ACC112 (cell line): Measurements from ENCODE around the gene CHPT1.
"Not testable (repeated sequence)": the region's sequence is repeated elsewhere in the genome, so short reads cannot be mapped to it uniquely, and the experiment has no call there.

Source experiments
- H2AFZ ChIP-seq: fragments of 200-600 bp; sonication (generic); one replicate; pipeline ENCODE4 v1.6.0; 2017; ENCODE audit warnings: antibody characterized with exemption, low read length; ENCODE audit not compliant: unreplicated experiment
- H3K27ac ChIP-seq: fragments of 200-600 bp; sonication (generic); 2 replicates; pipeline ENCODE4 v1.5.1; 2014; ENCODE audit warnings: low read depth, mild to moderate bottlenecking, antibody characterized with exemption, low read length, moderate library complexity
- H3K27me3 ChIP-seq: fragments of 200-600 bp; sonication (generic); 2 replicates; pipeline ENCODE4 v1.6.1; 2014; ENCODE audit warnings: mild to moderate bottlenecking, antibody characterized with exemption, low read length, moderate library complexity, mixed read lengths; ENCODE audit not compliant: insufficient read depth
- H3K36me3 ChIP-seq: fragments of 200-600 bp; sonication (generic); 2 replicates; pipeline ENCODE4 v1.6.1; 2016; ENCODE audit warnings: mild to moderate bottlenecking, antibody characterized with exemption, low read length, moderate library complexity, mixed read lengths; ENCODE audit not compliant: insufficient read depth
- H3K4me1 ChIP-seq: fragments of 200-600 bp; sonication (generic); one replicate; pipeline ENCODE4 v1.6.1; 2016; ENCODE audit warnings: low read length, mixed read lengths; ENCODE audit not compliant: insufficient read depth, unreplicated experiment, control insufficient read depth
- H3K4me3 ChIP-seq: fragments of 200-600 bp; sonication (generic); 2 replicates; pipeline ENCODE4 v1.5.1; 2014; ENCODE audit warnings: mild to moderate bottlenecking, low read depth, low read length
- H3K79me2 ChIP-seq: fragments of 200-600 bp; sonication (generic); one replicate; pipeline ENCODE4 v1.6.0; 2016; ENCODE audit warnings: low read length; ENCODE audit not compliant: control insufficient read depth, unreplicated experiment, insufficient read depth

CHPT1 gene

DNA sequence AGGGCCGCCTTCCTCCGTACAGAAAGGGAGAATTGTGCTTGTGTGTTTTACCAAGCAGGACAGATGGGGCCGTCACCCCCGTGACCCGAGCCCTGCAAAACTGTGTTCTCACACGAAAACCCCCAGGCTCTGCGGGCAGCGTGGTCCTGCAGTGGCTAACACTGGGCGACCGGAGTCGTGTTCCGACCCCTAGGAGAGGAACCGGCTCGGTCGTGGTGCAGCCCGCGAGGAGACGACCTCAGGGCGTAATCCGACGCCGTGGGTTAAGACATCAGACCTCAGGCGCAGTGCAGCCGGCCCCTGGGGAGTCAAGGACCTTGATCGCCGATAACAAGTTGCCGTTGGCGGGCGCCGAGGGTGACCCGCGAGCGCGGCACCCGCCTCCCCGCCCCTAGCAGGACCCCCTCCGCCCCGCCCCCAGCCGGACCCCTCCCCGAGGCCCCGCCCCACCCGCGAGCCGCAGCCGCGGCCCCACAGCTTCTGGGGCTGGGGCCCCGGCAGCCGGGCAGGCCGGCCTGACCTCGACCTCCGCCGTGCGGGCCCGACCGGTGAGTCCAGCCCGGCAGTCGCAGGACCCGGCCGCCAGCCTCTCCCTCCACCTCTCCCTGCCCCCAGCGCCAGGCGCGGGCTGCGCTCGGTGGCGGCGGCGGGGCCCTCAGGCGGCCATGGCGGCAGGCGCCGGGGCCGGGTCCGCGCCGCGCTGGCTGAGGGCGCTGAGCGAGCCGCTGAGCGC lies at the start of gene CHPT1:
Gene CHPT1, plus strand, starts transcription at position 444 of the 733 bp plus-strand sequence. Its CDS starts 222 bp downstream, at position 666.
- peak within 1 kb of the TSS; percentile 17; the same call in 1 of the 2 replicates for H3K27ac ChIP-seq
- peaks cover 4% of the 10 kb centered on the region for H3K4me1 ChIP-seq
- peak within 1 kb of the TSS; percentile 97 for H2AFZ ChIP-seq
- H3K36me3 ChIP-seq = no peaks in the 10 kb centered on the region
- no peaks in the 10 kb centered on the region for H3K27me3 ChIP-seq
- peak within 1 kb of the TSS; percentile 92 for H3K4me3 ChIP-seq
- H3K79me2 ChIP-seq = peaks cover 32% of the 10 kb centered on the region

DNA sequence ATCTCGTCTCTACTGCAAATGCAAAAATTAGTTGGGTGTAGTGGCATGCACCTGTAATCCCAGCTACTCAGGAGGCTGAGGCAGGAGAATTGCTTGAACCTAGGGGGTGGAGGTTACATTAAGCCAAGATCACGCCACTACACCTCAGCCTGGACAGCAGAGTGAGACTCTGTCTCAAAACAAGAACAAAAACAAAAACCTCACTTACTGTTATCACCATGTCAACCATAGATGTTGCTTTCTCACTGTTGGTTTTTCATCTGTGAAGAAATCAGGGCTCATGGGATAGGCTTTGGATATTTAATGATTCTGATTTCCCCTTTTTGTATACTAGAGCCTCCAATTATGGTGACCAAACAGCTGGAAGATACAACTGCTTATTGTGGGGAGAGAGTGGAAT lies 49.7 kb upstream of the CHPT1 start:
- H2AFZ ChIP-seq = no peak overlapping the region
- no peaks in the 10 kb centered on the region for H3K36me3 ChIP-seq
- H3K4me3 ChIP-seq = no peak overlapping the region
- H3K27ac ChIP-seq = no peak overlapping the region
- no peaks in the 10 kb centered on the region for H3K79me2 ChIP-seq
- no peaks in the 10 kb centered on the region for H3K4me1 ChIP-seq
- peaks cover 28% of the 10 kb centered on the region for H3K27me3 ChIP-seq

DNA sequence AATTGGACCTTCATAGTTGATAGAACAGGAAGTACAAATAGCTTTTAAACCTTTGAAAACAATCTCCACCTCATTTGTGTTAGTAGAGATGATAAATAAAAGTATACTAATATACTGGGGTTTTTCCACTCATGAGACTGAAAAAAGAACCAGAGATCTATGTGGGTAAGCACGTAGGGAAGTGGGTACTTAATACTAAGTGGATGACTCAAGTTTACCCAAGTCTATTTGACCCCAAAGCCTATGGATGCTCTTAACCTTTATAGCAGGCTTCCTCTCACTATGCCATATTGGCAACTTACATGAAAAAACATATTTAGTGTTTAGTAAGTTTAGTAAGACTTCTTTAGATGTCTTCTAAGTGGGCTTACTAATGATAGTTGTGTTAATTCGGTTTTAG lies 49.2 kb upstream of the CHPT1 start:
- H3K27me3 ChIP-seq = peaks cover 25% of the 10 kb centered on the region
- no peak overlapping the region for H3K27ac ChIP-seq
- H2AFZ ChIP-seq = no peak overlapping the region
- H3K4me3 ChIP-seq = no peak overlapping the region
- no peaks in the 10 kb centered on the region for H3K4me1 ChIP-seq
- H3K79me2 ChIP-seq = no peaks in the 10 kb centered on the region
- no peaks in the 10 kb centered on the region for H3K36me3 ChIP-seq

DNA sequence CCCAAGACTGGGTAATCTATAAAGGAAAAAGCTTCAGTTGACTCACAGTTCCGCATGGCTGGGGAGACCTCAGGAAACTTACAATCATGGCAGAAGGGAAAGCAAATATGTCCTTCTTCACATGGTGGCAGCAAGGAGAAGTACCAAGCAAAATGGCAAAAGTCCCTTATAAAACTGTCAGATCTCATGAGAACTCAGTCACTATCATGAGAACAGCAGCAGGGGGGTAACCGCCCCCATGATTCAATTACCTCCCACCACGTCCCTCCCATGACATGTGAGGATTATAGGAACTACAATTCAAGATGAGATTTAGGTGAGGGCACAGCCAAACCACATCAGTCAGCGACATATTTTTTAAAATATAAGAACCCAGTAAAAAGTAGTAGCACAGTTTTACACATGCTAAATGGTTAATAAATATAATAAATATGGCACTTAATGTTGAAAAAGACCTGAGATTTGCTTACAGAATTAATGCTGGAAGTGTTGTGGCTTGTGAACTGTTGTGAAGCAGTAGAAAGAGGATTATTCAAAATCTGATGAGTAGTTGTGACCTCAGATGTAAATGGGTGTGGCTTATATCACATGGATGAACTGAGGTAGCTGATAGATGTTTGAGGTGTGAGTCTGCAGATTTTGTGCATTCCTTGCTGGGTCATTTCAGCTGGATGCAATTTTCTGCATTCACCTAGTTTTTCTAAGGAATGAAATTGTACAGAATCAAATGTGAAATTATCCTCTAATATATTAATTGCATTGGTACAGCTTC lies 46.9 kb upstream of the CHPT1 start:
- H3K79me2 ChIP-seq = no peaks in the 10 kb centered on the region
- H3K27ac ChIP-seq = no peak overlapping the region
- no peak overlapping the region for H3K4me3 ChIP-seq
- H3K4me1 ChIP-seq = no peaks in the 10 kb centered on the region
- H3K27me3 ChIP-seq = peaks cover 26% of the 10 kb centered on the region
- H3K36me3 ChIP-seq = no peaks in the 10 kb centered on the region
- no peak overlapping the region for H2AFZ ChIP-seq

DNA sequence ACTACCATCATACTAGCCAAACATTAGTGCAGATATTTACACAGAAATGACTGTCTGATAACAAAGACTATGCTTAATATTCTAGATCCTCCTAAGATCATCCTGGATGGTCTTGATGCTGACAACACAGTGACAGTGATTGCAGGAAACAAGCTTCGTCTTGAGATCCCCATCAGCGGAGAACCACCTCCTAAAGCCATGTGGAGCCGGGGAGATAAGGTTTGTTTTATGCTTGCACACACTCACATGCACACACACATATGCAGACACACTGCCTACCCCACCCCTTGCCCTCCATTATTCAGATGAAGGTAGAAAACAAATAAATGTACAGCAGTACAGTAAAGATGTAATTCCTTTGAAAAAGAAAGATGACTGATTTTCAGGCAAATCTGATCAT lies 44.4 kb upstream of the CHPT1 start:
- no peaks in the 10 kb centered on the region for H3K4me1 ChIP-seq
- H3K79me2 ChIP-seq = no peaks in the 10 kb centered on the region
- peaks cover 35% of the 10 kb centered on the region for H3K27me3 ChIP-seq
- H3K27ac ChIP-seq = no peak overlapping the region
- H2AFZ ChIP-seq = no peak overlapping the region
- no peak overlapping the region for H3K4me3 ChIP-seq
- H3K36me3 ChIP-seq = no peaks in the 10 kb centered on the region

DNA sequence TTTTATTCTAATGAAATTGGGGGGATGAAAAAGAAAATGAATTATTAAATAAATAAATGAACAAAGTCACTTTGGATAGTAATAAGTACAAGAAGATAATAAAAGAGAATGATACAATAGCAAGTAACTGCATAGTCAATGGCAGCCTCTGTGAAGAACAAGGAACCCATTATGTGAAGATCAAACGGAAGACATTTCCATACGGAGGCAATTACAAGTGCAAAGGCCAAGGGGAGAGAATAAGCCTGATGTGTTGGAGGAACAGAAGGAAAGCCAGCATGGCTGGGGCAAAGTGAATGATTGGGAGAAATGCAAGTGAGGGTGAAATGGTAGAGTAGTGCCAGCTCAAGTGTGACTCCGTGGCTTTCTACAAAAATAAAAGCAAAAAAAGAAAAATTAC lies 43.9 kb upstream of the CHPT1 start:
- Histone ChIP-seq H3K4me1 (no peaks in the 10 kb centered on the region), H3K36me3 (no peaks in the 10 kb centered on the region), H3K27ac (no peak overlapping the region), H3K79me2 (no peaks in the 10 kb centered on the region), H3K27me3 (peaks cover 35% of the 10 kb centered on the region), H3K4me3 (no peak overlapping the region), H2AFZ (no peak overlapping the region)

DNA sequence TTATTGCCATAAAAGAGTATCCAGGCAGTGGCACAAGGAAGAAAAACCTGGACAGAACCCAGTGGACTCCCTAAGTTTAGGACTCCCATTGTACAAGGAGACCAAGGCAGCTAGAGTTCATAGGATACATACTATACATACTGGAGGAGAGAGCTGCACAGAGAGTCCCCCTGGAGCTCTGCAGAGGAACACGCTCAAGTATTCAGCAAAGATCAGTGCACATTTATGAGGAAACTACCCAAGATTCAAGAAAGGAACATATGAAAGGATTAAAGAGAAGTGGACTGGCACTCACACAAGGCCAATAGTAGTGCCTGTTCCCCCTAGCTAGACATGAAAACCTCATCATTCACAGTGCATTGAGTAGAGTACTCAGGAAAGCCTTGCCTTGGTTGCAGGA lies 43.0 kb upstream of the CHPT1 start:
- no peak overlapping the region for H3K4me3 ChIP-seq
- H3K79me2 ChIP-seq = no peaks in the 10 kb centered on the region
- peaks cover 39% of the 10 kb centered on the region for H3K27me3 ChIP-seq
- H3K36me3 ChIP-seq = no peaks in the 10 kb centered on the region
- H2AFZ ChIP-seq = no peak overlapping the region
- H3K27ac ChIP-seq = no peak overlapping the region
- H3K4me1 ChIP-seq = no peaks in the 10 kb centered on the region

DNA sequence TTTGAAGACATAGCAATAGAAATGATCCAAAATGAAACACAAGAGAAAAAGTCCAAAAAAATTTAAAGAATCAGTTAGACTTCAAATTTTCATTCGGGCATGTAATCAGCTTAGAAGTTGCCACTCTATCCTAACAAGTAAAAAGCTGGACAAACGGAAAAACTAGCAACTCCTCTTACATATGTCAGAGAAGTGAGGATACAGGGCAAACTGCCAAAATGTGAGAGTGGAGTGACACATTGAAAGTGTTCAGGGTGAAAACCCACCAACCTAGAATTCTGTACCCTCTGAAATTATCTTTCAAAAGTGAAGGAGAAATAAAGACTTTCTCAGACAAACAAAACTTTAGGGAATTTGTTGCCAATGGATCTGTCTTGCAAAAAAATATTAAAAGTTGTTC lies 42.0 kb upstream of the CHPT1 start:
- Histone ChIP-seq H3K27ac (no peak overlapping the region), H3K4me3 (no peak overlapping the region), H2AFZ (no peak overlapping the region), H3K4me1 (no peaks in the 10 kb centered on the region), H3K36me3 (no peaks in the 10 kb centered on the region), H3K27me3 (peaks cover 45% of the 10 kb centered on the region), H3K79me2 (no peaks in the 10 kb centered on the region)

DNA sequence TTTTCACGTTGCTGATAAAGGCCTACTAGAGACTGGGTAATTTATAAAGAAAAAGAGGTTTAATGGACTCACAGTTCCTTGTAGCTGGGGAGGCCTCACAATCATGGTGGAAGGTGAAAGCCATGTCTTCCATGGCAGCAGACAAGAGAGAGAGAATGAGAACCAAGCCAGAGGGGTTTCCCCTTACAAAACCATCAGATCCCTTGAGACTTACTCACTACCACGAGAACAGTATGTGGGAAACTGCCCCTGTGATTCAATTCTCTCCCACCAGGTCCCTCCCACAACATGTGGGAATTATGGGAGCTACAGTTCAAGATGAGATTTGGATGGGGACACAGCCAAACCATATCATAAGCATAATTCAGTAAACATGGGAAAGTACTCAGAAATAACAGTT lies 36.8 kb upstream of the CHPT1 start:
- H3K4me1 ChIP-seq, H3K36me3 ChIP-seq, H3K27ac ChIP-seq, H3K4me3 ChIP-seq, H2AFZ ChIP-seq, H3K79me2 ChIP-seq: not testable (repeated sequence)
- peaks cover 48% of the 10 kb centered on the region for H3K27me3 ChIP-seq

DNA sequence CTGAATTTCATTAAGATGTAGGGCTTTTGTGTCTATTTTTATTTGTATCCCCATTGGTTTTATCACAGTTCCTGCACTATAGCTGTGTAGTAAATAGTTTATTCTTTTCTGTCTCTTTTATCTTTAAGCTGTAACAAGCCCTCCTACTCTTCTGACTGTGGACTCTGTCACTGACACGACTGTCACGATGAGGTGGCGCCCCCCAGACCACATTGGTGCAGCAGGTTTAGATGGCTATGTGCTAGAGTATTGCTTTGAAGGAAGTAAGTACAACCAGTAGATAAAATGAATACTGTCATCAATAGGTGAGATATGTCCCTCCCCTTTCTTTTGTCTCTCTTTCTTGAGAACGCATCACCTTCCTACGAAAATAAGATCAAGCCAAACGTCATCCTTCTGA lies 34.1 kb upstream of the CHPT1 start:
- Histone ChIP-seq H3K36me3 (no peaks in the 10 kb centered on the region), H3K27me3 (peaks cover 63% of the 10 kb centered on the region)

DNA sequence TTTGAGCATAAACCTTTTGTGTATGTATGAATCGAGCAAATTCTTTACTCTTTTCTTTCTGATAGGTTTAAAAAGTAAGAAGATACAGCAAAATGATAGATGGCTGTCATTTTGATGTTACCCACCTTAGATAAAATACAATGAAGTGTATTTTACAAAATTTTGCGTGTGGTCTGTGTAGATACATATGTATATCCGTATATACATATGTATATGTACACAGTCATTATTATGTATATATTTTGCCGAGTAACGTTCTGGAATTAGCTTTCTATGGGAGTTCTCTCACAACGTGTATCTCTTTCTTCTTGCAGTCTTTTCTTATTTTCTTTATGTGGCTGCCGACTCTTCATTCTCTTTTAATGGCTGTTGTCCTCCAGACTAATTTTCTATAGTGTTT lies 32.4 kb upstream of the CHPT1 start:
- peaks cover 55% of the 10 kb centered on the region for H3K27me3 ChIP-seq
- H3K36me3 ChIP-seq = no peaks in the 10 kb centered on the region
- no peak overlapping the region for H3K27ac ChIP-seq
- no peak overlapping the region for H3K4me3 ChIP-seq
- H2AFZ ChIP-seq = no peak overlapping the region
- H3K4me1 ChIP-seq = no peaks in the 10 kb centered on the region
- no peaks in the 10 kb centered on the region for H3K79me2 ChIP-seq

More for the DNA sequence above, 34.1 kb upstream of the CHPT1 start:
- H2AFZ ChIP-seq = no peak overlapping the region
- no peaks in the 10 kb centered on the region for H3K4me1 ChIP-seq
- H3K4me3 ChIP-seq = no peak overlapping the region
- H3K79me2 ChIP-seq = no peaks in the 10 kb centered on the region
- H3K27ac ChIP-seq = no peak overlapping the region
